ENCODE data around the gene C12orf42.

The C12orf42 gene

GRCh38 chr12:103495469-103496456 is at the start of gene C12orf42:
C12orf42 (minus strand) TSS chr12:103495968; CDS start chr12:103478426, 17,542 bp downstream.
- Mint-ChIP-seq H3K36me3 (ENCODE audit: low read depth) (no peaks in the 10 kb centered on the region), H3K4me3 (peak within 1 kb of the TSS; percentile 58), H3K27ac (no peak within 1 kb of the TSS)

GRCh38 chr12:103542078-103542477 is 46.3 kb upstream of the C12orf42 start:
- Mint-ChIP-seq H3K4me3 (no peak overlapping the region), H3K27ac (no peak overlapping the region), H3K4me1 (peaks cover 7% of the 10 kb centered on the region), H3K36me3 (ENCODE audit: low read depth) (no peaks in the 10 kb centered on the region), H3K27me3 (peaks cover 2% of the 10 kb centered on the region), H3K9me3 (no peaks in the 10 kb centered on the region)
- DNase-seq (no peak), ATAC-seq (no peak)

More at GRCh38 chr12:103495469-103496456, at the start of gene C12orf42:
- ATAC-seq = peak; percentile 65
- H3K9me3 Mint-ChIP-seq = peaks cover 11% of the 10 kb centered on the region
- H3K4me1 Mint-ChIP-seq = peaks cover 51% of the 10 kb centered on the region
- DNase-seq = peak; percentile 66
- H3K27me3 Mint-ChIP-seq = peaks cover 33% of the 10 kb centered on the region

GRCh38 chr12:103540319-103540718 is 44.6 kb upstream of the C12orf42 start:
- H3K4me3 Mint-ChIP-seq = no peak overlapping the region
- no peak for ATAC-seq
- H3K4me1 Mint-ChIP-seq = peaks cover 7% of the 10 kb centered on the region
- no peak overlapping the region for H3K27ac Mint-ChIP-seq
- H3K9me3 Mint-ChIP-seq = no peaks in the 10 kb centered on the region
- peaks cover 6% of the 10 kb centered on the region for H3K27me3 Mint-ChIP-seq
- H3K36me3 Mint-ChIP-seq (ENCODE audit: low read depth) = no peaks in the 10 kb centered on the region
- no peak for DNase-seq

- Mint-ChIP-seq H3K9me3 (no peaks in the 10 kb centered on the region), H3K27me3 (peaks cover 6% of the 10 kb centered on the region), H3K4me1 (peaks cover 7% of the 10 kb centered on the region), H3K27ac (no peak overlapping the region), H3K4me3 (no peak overlapping the region), H3K36me3 (ENCODE audit: low read depth) (no peaks in the 10 kb centered on the region)
- DNase-seq (no peak), ATAC-seq (peak; percentile 54)
Observed at GRCh38 chr12:103538397-103538796, 42.6 kb upstream of the C12orf42 start.

GRCh38 chr12:103530307-103531066 is 34.7 kb upstream of the C12orf42 start:
- no peaks in the 10 kb centered on the region for H3K36me3 Mint-ChIP-seq (ENCODE audit: low read depth)
- peak overlapping the region; percentile 8 for H3K27ac Mint-ChIP-seq
- peak; percentile 63 for ATAC-seq

GRCh38 chr12:103529306-103529705 is 33.5 kb upstream of the C12orf42 start:
- DNase-seq = no peak
- no peak for ATAC-seq
- H3K9me3 Mint-ChIP-seq = peaks cover 8% of the 10 kb centered on the region
- H3K27me3 Mint-ChIP-seq = no peaks in the 10 kb centered on the region
- H3K4me3 Mint-ChIP-seq = no peak overlapping the region
- H3K36me3 Mint-ChIP-seq (ENCODE audit: low read depth) = no peaks in the 10 kb centered on the region
- H3K27ac Mint-ChIP-seq = no peak overlapping the region
- H3K4me1 Mint-ChIP-seq = peaks cover 12% of the 10 kb centered on the region

More at GRCh38 chr12:103530307-103531066, 34.7 kb upstream of the C12orf42 start:
- Mint-ChIP-seq H3K9me3 (peaks cover 8% of the 10 kb centered on the region), H3K4me3 (no peak overlapping the region), H3K27me3 (no peaks in the 10 kb centered on the region), H3K4me1 (peaks cover 12% of the 10 kb centered on the region)
- DNase-seq = no peak

GRCh38 chr12:103524238-103524875 is 28.6 kb upstream of the C12orf42 start:
- no peaks in the 10 kb centered on the region for H3K4me1 Mint-ChIP-seq
- no peaks in the 10 kb centered on the region for H3K36me3 Mint-ChIP-seq (ENCODE audit: low read depth)
- peaks cover 3% of the 10 kb centered on the region for H3K27me3 Mint-ChIP-seq
- H3K27ac Mint-ChIP-seq = no peak overlapping the region
- H3K4me3 Mint-ChIP-seq = no peak overlapping the region
- no peak for DNase-seq
- no peak for ATAC-seq
- peaks cover 8% of the 10 kb centered on the region for H3K9me3 Mint-ChIP-seq

- Mint-ChIP-seq H3K4me1 (no peaks in the 10 kb centered on the region), H3K36me3 (ENCODE audit: low read depth) (no peaks in the 10 kb centered on the region), H3K27me3 (peaks cover 3% of the 10 kb centered on the region), H3K4me3 (no peak overlapping the region), H3K9me3 (peaks cover 8% of the 10 kb centered on the region), H3K27ac (no peak overlapping the region)
- no peak for ATAC-seq
- DNase-seq = no peak
Observed at GRCh38 chr12:103523771-103524170, 28.0 kb upstream of the C12orf42 start.

- Mint-ChIP-seq H3K4me3 (no peak overlapping the region), H3K27ac (no peak overlapping the region), H3K4me1 (no peaks in the 10 kb centered on the region), H3K9me3 (peaks cover 6% of the 10 kb centered on the region), H3K36me3 (ENCODE audit: low read depth) (no peaks in the 10 kb centered on the region), H3K27me3 (peaks cover 3% of the 10 kb centered on the region)
- ATAC-seq (no peak), DNase-seq (no peak)
Observed at GRCh38 chr12:103520686-103521215, 25.0 kb upstream of the C12orf42 start.

- H3K9me3 Mint-ChIP-seq = peaks cover 10% of the 10 kb centered on the region
- no peaks in the 10 kb centered on the region for H3K36me3 Mint-ChIP-seq (ENCODE audit: low read depth)
- no peak for ATAC-seq
- DNase-seq = no peak
- H3K27ac Mint-ChIP-seq = no peak overlapping the region
- peaks cover 3% of the 10 kb centered on the region for H3K27me3 Mint-ChIP-seq
- no peak overlapping the region for H3K4me3 Mint-ChIP-seq
- H3K4me1 Mint-ChIP-seq = no peaks in the 10 kb centered on the region
Observed at GRCh38 chr12:103519632-103520031, 23.9 kb upstream of the C12orf42 start.

- DNase-seq = no peak
- H3K4me1 Mint-ChIP-seq = peaks cover 5% of the 10 kb centered on the region
- H3K4me3 Mint-ChIP-seq = no peak overlapping the region
- no peak overlapping the region for H3K27ac Mint-ChIP-seq
- peaks cover 16% of the 10 kb centered on the region for H3K9me3 Mint-ChIP-seq
- no peaks in the 10 kb centered on the region for H3K36me3 Mint-ChIP-seq (ENCODE audit: low read depth)
- peaks cover 3% of the 10 kb centered on the region for H3K27me3 Mint-ChIP-seq
- no peak for ATAC-seq
Observed at GRCh38 chr12:103518899-103519298, 23.1 kb upstream of the C12orf42 start.

GRCh38 chr12:103517161-103517560 is 21.4 kb upstream of the C12orf42 start:
- no peak for DNase-seq
- H3K27me3 Mint-ChIP-seq = peaks cover 4% of the 10 kb centered on the region
- peaks cover 28% of the 10 kb centered on the region for H3K9me3 Mint-ChIP-seq
- H3K4me3 Mint-ChIP-seq = no peak overlapping the region
- no peaks in the 10 kb centered on the region for H3K36me3 Mint-ChIP-seq (ENCODE audit: low read depth)
- ATAC-seq = no peak
- H3K27ac Mint-ChIP-seq = no peak overlapping the region
- H3K4me1 Mint-ChIP-seq = peaks cover 11% of the 10 kb centered on the region

- peaks cover 31% of the 10 kb centered on the region for H3K9me3 Mint-ChIP-seq
- H3K27ac Mint-ChIP-seq = no peak overlapping the region
- DNase-seq (no peak), ATAC-seq (no peak)
- no peak overlapping the region for H3K4me3 Mint-ChIP-seq
- H3K27me3 Mint-ChIP-seq = peaks cover 7% of the 10 kb centered on the region
- H3K4me1 Mint-ChIP-seq = peaks cover 11% of the 10 kb centered on the region
- H3K36me3 Mint-ChIP-seq (ENCODE audit: low read depth) = no peaks in the 10 kb centered on the region
Observed at GRCh38 chr12:103515341-103515740, 19.6 kb upstream of the C12orf42 start.

- Mint-ChIP-seq H3K27ac (no peak overlapping the region), H3K4me3 (no peak overlapping the region), H3K36me3 (ENCODE audit: low read depth) (no peaks in the 10 kb centered on the region), H3K9me3 (peaks cover 36% of the 10 kb centered on the region), H3K4me1 (peaks cover 11% of the 10 kb centered on the region), H3K27me3 (peaks cover 13% of the 10 kb centered on the region)
- peak; percentile 84 for ATAC-seq
- DNase-seq = no peak
Observed at GRCh38 chr12:103513875-103514274, 18.1 kb upstream of the C12orf42 start.

Measured in activated naive CD8-positive, alpha-beta T cell treated with anti-CD3 and anti-CD28 coated beads, Interleukin-2, amount 50 U/mL, for 24 hours (primary cell).